HEK293 (cell line): ENCODE results near the gene PHETA2.

Experiments used
- GLI4 ChIP-seq: fragments of 450-650 bp; formaldehyde crosslinking; IDR thresholded peaks from 2 replicates; pipeline ENCODE4 v1.5.1; 2016; ENCODE audit warnings: missing biosample characterization, missing genetic modification characterization
- GLIS2 ChIP-seq: fragments of 450-650 bp; formaldehyde crosslinking; IDR thresholded peaks from 2 replicates; pipeline ENCODE4 v1.5.1; 2016; ENCODE audit warnings: missing biosample characterization, missing genetic modification characterization
- IKZF3 ChIP-seq: fragments of 450-650 bp; IDR thresholded peaks from 2 replicates; pipeline ENCODE4 v1.5.0; 2018; ENCODE audit warnings: missing biosample characterization, mild to moderate bottlenecking, missing genetic modification characterization, moderate library complexity
- KLF10 ChIP-seq: fragments of 450-650 bp; IDR thresholded peaks from 2 replicates; pipeline ENCODE4 v1.5.1; 2018; ENCODE audit warnings: missing biosample characterization, mild to moderate bottlenecking, missing genetic modification characterization
- PATZ1 ChIP-seq: fragments of 450-650 bp; formaldehyde crosslinking; IDR thresholded peaks from 2 replicates; pipeline ENCODE4 v1.5.1; 2016; ENCODE audit warnings: missing biosample characterization, missing genetic modification characterization
- SALL2 ChIP-seq: fragments of 450-650 bp; formaldehyde crosslinking; IDR thresholded peaks from 2 replicates; pipeline ENCODE4 v1.5.0; 2017; ENCODE audit warnings: missing biosample characterization, mild to moderate bottlenecking, missing genetic modification characterization, borderline replicate concordance
- WT1 ChIP-seq: fragments of 450-650 bp; formaldehyde crosslinking; IDR thresholded peaks from 2 replicates; pipeline ENCODE4 v1.5.1; 2016; ENCODE audit warnings: missing biosample characterization, missing genetic modification characterization
- YY1 ChIP-seq: fragments of 450-650 bp; formaldehyde crosslinking; IDR thresholded peaks from 2 replicates; pipeline ENCODE4 v1.5.1; 2018; ENCODE audit warnings: missing biosample characterization, missing genetic modification characterization
- ZFP41 ChIP-seq: fragments of 450-650 bp; formaldehyde crosslinking; IDR thresholded peaks from 2 replicates; pipeline ENCODE4 v1.5.1; 2016; ENCODE audit warnings: missing biosample characterization, missing genetic modification characterization, borderline replicate concordance
- ZNF155 ChIP-seq: fragments of 450-650 bp; formaldehyde crosslinking; IDR thresholded peaks from 2 replicates; pipeline ENCODE4 v1.5.1; 2016; ENCODE audit warnings: missing biosample characterization, missing genetic modification characterization
- ZNF2 ChIP-seq: fragments of 450-650 bp; formaldehyde crosslinking; IDR thresholded peaks from 2 replicates; pipeline ENCODE4 v1.5.1; 2016; ENCODE audit warnings: missing biosample characterization, missing genetic modification characterization
- ZNF211 ChIP-seq: fragments of 450-650 bp; formaldehyde crosslinking; IDR thresholded peaks from 2 replicates; pipeline ENCODE4 v1.5.1; 2016; ENCODE audit warnings: low read depth, missing biosample characterization, missing genetic modification characterization
- ZNF223 ChIP-seq: fragments of 450-650 bp; formaldehyde crosslinking; IDR thresholded peaks from 2 replicates; pipeline ENCODE4 v1.5.1; 2016; ENCODE audit warnings: missing biosample characterization, missing genetic modification characterization
- ZNF302 ChIP-seq: fragments of 450-650 bp; formaldehyde crosslinking; IDR thresholded peaks from 2 replicates; pipeline ENCODE4 v1.5.1; 2016; ENCODE audit warnings: missing biosample characterization, missing genetic modification characterization, low read depth
- ZNF341 ChIP-seq: fragments of 450-650 bp; formaldehyde crosslinking; IDR thresholded peaks from 2 replicates; pipeline ENCODE4; 2016; ENCODE audit warnings: low read depth, missing biosample characterization, missing genetic modification characterization
- ZNF354C ChIP-seq: fragments of 450-650 bp; formaldehyde crosslinking; IDR thresholded peaks from 2 replicates; pipeline ENCODE4 v1.5.1; 2016; ENCODE audit warnings: missing biosample characterization, missing genetic modification characterization, low read depth, borderline replicate concordance
- ZNF362 ChIP-seq: fragments of 450-650 bp; formaldehyde crosslinking; IDR thresholded peaks from 2 replicates; pipeline ENCODE4 v1.5.1; 2016; ENCODE audit warnings: missing biosample characterization, missing genetic modification characterization
- ZNF398 ChIP-seq: fragments of 450-650 bp; formaldehyde crosslinking; IDR thresholded peaks from 2 replicates; pipeline ENCODE4 v1.5.1; 2017; ENCODE audit warnings: missing biosample characterization, missing genetic modification characterization
- ZNF404 ChIP-seq: fragments of 450-650 bp; formaldehyde crosslinking; IDR thresholded peaks from 2 replicates; pipeline ENCODE4 v1.5.1; 2017; ENCODE audit warnings: missing biosample characterization, missing genetic modification characterization
- ZNF521 ChIP-seq: fragments of 450-650 bp; formaldehyde crosslinking; IDR thresholded peaks from 2 replicates; pipeline ENCODE4 v1.5.1; 2017; ENCODE audit warnings: missing biosample characterization, mild to moderate bottlenecking, missing genetic modification characterization
- ZNF580 ChIP-seq: fragments of 450-650 bp; formaldehyde crosslinking; IDR thresholded peaks from 2 replicates; pipeline ENCODE4 v1.5.1; 2016; ENCODE audit warnings: missing biosample characterization, missing genetic modification characterization
- ZNF645 ChIP-seq: fragments of 450-650 bp; formaldehyde crosslinking; IDR thresholded peaks from 2 replicates; pipeline ENCODE4; 2016; ENCODE audit warnings: missing biosample characterization, missing genetic modification characterization
- ZNF701 ChIP-seq: fragments of 450-650 bp; formaldehyde crosslinking; IDR thresholded peaks from 2 replicates; pipeline ENCODE4 v1.5.1; 2016; ENCODE audit warnings: missing biosample characterization, missing genetic modification characterization
- ZNF707 ChIP-seq: fragments of 450-650 bp; formaldehyde crosslinking; IDR thresholded peaks from 2 replicates; pipeline ENCODE4 v1.5.1; 2016; ENCODE audit warnings: missing biosample characterization, missing genetic modification characterization
- ZNF747 ChIP-seq: fragments of 450-650 bp; formaldehyde crosslinking; IDR thresholded peaks from 2 replicates; pipeline ENCODE4 v1.5.1; 2016; ENCODE audit warnings: missing biosample characterization, missing genetic modification characterization
- ZNF768 ChIP-seq: fragments of 450-650 bp; formaldehyde crosslinking; IDR thresholded peaks from 2 replicates; pipeline ENCODE4 v1.5.1; 2018; ENCODE audit warnings: missing biosample characterization, mild to moderate bottlenecking, missing genetic modification characterization
- ZNF776 ChIP-seq: fragments of 450-650 bp; formaldehyde crosslinking; IDR thresholded peaks from 2 replicates; pipeline ENCODE4 v1.5.0; 2017; ENCODE audit warnings: missing biosample characterization, missing genetic modification characterization, borderline replicate concordance
- ZNF830 ChIP-seq: fragments of 450-650 bp; IDR thresholded peaks from 2 replicates; pipeline ENCODE4 v1.5.0; 2018; ENCODE audit warnings: missing biosample characterization, missing genetic modification characterization, low read depth, mild to moderate bottlenecking, moderate library complexity
- ZNF837 ChIP-seq: fragments of 450-650 bp; formaldehyde crosslinking; IDR thresholded peaks from 2 replicates; pipeline ENCODE4 v1.5.1; 2016; ENCODE audit warnings: missing biosample characterization, missing genetic modification characterization
- ZNF843 ChIP-seq: fragments of 450-650 bp; formaldehyde crosslinking; IDR thresholded peaks from 2 replicates; pipeline ENCODE4 v1.5.1; 2016; ENCODE audit warnings: missing biosample characterization, missing genetic modification characterization
- ZSCAN4 ChIP-seq: fragments of 450-650 bp; formaldehyde crosslinking; IDR thresholded peaks from 2 replicates; pipeline ENCODE4 v1.5.1; 2017; ENCODE audit warnings: missing biosample characterization, missing genetic modification characterization

PHETA2 gene

GRCh38 chr22:42070517-42071422 is 3.3 kb upstream of the PHETA2 start, which contains the start of gene NAGA (continued):
- no peak for TF ChIP-seq ZNF701 (tag by site-specific recombination)
- no peak for TF ChIP-seq ZNF521 (tag by site-specific recombination)
- no peak for TF ChIP-seq ZFP41 (tag by site-specific recombination)
- no peak for TF ChIP-seq ZNF211 (tag by site-specific recombination)
- no peak for TF ChIP-seq ZNF843 (tag by site-specific recombination)
- TF ChIP-seq ZNF707 (tag by site-specific recombination) = no peak
- TF ChIP-seq ZNF155 = no peak
- TF ChIP-seq ZNF776 (tag by site-specific recombination) = no peak
- TF ChIP-seq ZNF362 = no peak
- 0 out of 2 replicates have a peak, but pooled peaks have one; percentile 37 for TF ChIP-seq GLI4
- TF ChIP-seq ZNF2 = no peak
- TF ChIP-seq IKZF3 (tag by site-specific recombination) = peak; percentile 73; the same call in 1 of the 2 replicates
- peak; percentile 73 for TF ChIP-seq KLF10
- TF ChIP-seq ZNF837 (tag by site-specific recombination) = no peak
- TF ChIP-seq WT1 (tag by site-specific recombination) = peak; percentile 71
- no peak for TF ChIP-seq ZNF830 (tag by site-specific recombination)
- TF ChIP-seq ZNF223 (tag by site-specific recombination) = no peak
- no peak for TF ChIP-seq ZNF580 (tag by site-specific recombination)
- TF ChIP-seq ZSCAN4 (tag by site-specific recombination) = no peak
- no peak for TF ChIP-seq ZNF354C
- no peak for TF ChIP-seq ZNF302
- TF ChIP-seq SALL2 (tag by site-specific recombination) = no peak
- TF ChIP-seq GLIS2 = peak; percentile 96
- TF ChIP-seq YY1 (tag by site-specific recombination) = peak; percentile 53; the same call in 1 of the 2 replicates
- no peak for TF ChIP-seq ZNF645 (tag by site-specific recombination)
- peak; percentile 89 for TF ChIP-seq PATZ1 (tag by site-specific recombination)
- peak; percentile 68 for TF ChIP-seq ZNF341 (tag by site-specific recombination)
- TF ChIP-seq ZNF404 (tag by site-specific recombination) = no peak
- no peak for TF ChIP-seq ZNF398 (tag by site-specific recombination)
- no peak for TF ChIP-seq ZNF747
- no peak for TF ChIP-seq ZNF768
